GM23338 (cell line): ENCODE measurements around the gene SLC6A12. TPM values are rescaled to one million over a fixed set of nuclear protein-coding genes. Genes with fewer than 3 reads are reported as not detected.

Source experiments
- ATAC-seq: fragments of 200-7000 bp; cut with Tn5 transposase; 3 replicates; pipeline ENCODE4 v1.9.1; 2020
- DNase-seq: peaks from one replicate; pipeline ENCODE4 v3.0.0-alpha.2; 2015; ENCODE audit warnings: low spot score
- H2AFZ ChIP-seq: fragments of 200-600 bp; sonication (generic); 2 replicates; pipeline ENCODE4 v1.8.0; 2016; ENCODE audit warnings: antibody characterized with exemption, mild to moderate bottlenecking, moderate library complexity
- H3F3A ChIP-seq: fragments of 200-600 bp; sonication (generic); replicated peaks from 2 replicates; pipeline ENCODE4 v1.8.0; 2017; ENCODE audit warnings: antibody characterized with exemption, mixed run types, low read depth
- H3K27ac ChIP-seq: fragments of 200-600 bp; sonication (generic); 2 replicates; pipeline ENCODE4 v1.6.1; 2016; ENCODE audit warnings: low read depth
- H3K27me3 ChIP-seq: fragments of 200-600 bp; sonication (generic); 2 replicates; pipeline ENCODE4 v1.8.0; 2016; ENCODE audit warnings: mild to moderate bottlenecking, mixed run types, moderate library complexity; ENCODE audit not compliant: insufficient read depth
- H3K36me3 ChIP-seq: fragments of 200-600 bp; sonication (generic); 2 replicates; pipeline ENCODE4 v1.8.0; 2016; ENCODE audit warnings: mild to moderate bottlenecking; ENCODE audit not compliant: insufficient read depth
- H3K4me1 ChIP-seq: fragments of 200-600 bp; sonication (generic); 2 replicates; pipeline ENCODE4 v1.8.0; 2016; ENCODE audit warnings: mild to moderate bottlenecking, moderate library complexity; ENCODE audit not compliant: insufficient read depth
- H3K4me2 ChIP-seq: fragments of 200-600 bp; sonication (generic); 2 replicates; pipeline ENCODE4 v1.7.1; 2017; ENCODE audit warnings: mixed run types
- H3K4me3 ChIP-seq: fragments of 200-600 bp; sonication (generic); 2 replicates; pipeline ENCODE4 v1.6.1; 2016; ENCODE audit warnings: mixed run types
- H3K79me2 ChIP-seq: fragments of 200-600 bp; sonication (generic); replicated peaks from 2 replicates; pipeline ENCODE4 v1.8.0; 2017; ENCODE audit warnings: mild to moderate bottlenecking; ENCODE audit not compliant: insufficient read depth
- H3K9me2 ChIP-seq: fragments of 200-600 bp; sonication (generic); 2 replicates; pipeline ENCODE4 v1.8.0; 2017; ENCODE audit not compliant: insufficient read depth
- H4K20me1 ChIP-seq: fragments of 200-600 bp; sonication (generic); replicated peaks from 2 replicates; pipeline ENCODE4 v1.8.0; 2017; ENCODE audit warnings: mild to moderate bottlenecking; ENCODE audit not compliant: insufficient read depth
- H3K27ac Mint-ChIP-seq: 2 replicates; pipeline ENCODE4 v1.8.0; 2020; ENCODE audit warnings: inconsistent platforms, mild to moderate bottlenecking, moderate library complexity, mixed read lengths
- H3K27me3 Mint-ChIP-seq: 3 replicates; pipeline ENCODE4 v1.8.0; 2022; ENCODE audit warnings: low read depth, mild to moderate bottlenecking, moderate library complexity, mixed read lengths, inconsistent platforms; ENCODE audit not compliant: insufficient read depth, poor library complexity
- H3K36me3 Mint-ChIP-seq: 3 replicates; pipeline ENCODE4 v1.8.0; 2021; ENCODE audit warnings: low read depth, mild to moderate bottlenecking, inconsistent platforms, moderate library complexity, mixed read lengths
- H3K4me1 Mint-ChIP-seq: 3 replicates; pipeline ENCODE4 v1.8.0; 2020; ENCODE audit warnings: mild to moderate bottlenecking, inconsistent platforms, mixed read lengths
- H3K4me3 Mint-ChIP-seq: 3 replicates; pipeline ENCODE4 v1.8.0; 2021; ENCODE audit warnings: moderate library complexity, mild to moderate bottlenecking, inconsistent platforms, mixed read lengths
- H3K9me3 Mint-ChIP-seq: 3 replicates; pipeline ENCODE4 v1.8.0; 2020; ENCODE audit warnings: moderate library complexity, mild to moderate bottlenecking, inconsistent platforms, mixed read lengths
- CREB1 ChIP-seq: fragments of 250-450 bp; sonication (Bioruptor Pico); IDR thresholded peaks from 2 replicates; pipeline ENCODE4 v1.5.0; 2020; ENCODE audit warnings: low read depth, mild to moderate bottlenecking, moderate library complexity
- CTCF ChIP-seq, 2 experiments: fragments of 200-600 bp in 1 of 2; sonication (generic) in 1 of 2; conservative IDR thresholded peaks; 2 replicates each; pipeline versions ENCODE4 v1.5.1 to v1.6.1; 2016 to 2017; ENCODE audit warnings: antibody characterized with exemption in 2 of 2, low read depth in 2 of 2, mild to moderate bottlenecking in 2 of 2, moderate library complexity in 1 of 2
- ETS1 ChIP-seq: IDR thresholded peaks from 2 replicates; pipeline ENCODE4 v1.6.1; 2016; ENCODE audit warnings: antibody characterized with exemption
- EZH2 ChIP-seq: fragments of 200-600 bp; sonication (generic); IDR thresholded peaks from one replicate; pipeline ENCODE4 v1.8.0; 2017; ENCODE audit warnings: antibody characterized with exemption, mild to moderate bottlenecking, low read depth; ENCODE audit not compliant: unreplicated experiment
- NANOG ChIP-seq: IDR thresholded peaks from 2 replicates; pipeline ENCODE4 v1.6.1; 2016; ENCODE audit warnings: antibody characterized with exemption, borderline replicate concordance
- STAT1 ChIP-seq: IDR thresholded peaks from one replicate; pipeline ENCODE4 v1.6.1; 2016; ENCODE audit warnings: antibody characterized with exemption; ENCODE audit not compliant: unreplicated experiment
- ZNF114 ChIP-seq: fragments of 250-450 bp; sonication (Bioruptor Pico); IDR thresholded peaks from 2 replicates; pipeline ENCODE4 v1.5.0; 2020; ENCODE audit warnings: mild to moderate bottlenecking, moderate library complexity
- ZNF331 ChIP-seq: fragments of 250-450 bp; sonication (Bioruptor Pico); IDR thresholded peaks from 2 replicates; pipeline ENCODE4 v1.5.0; 2020; ENCODE audit warnings: low read depth, mild to moderate bottlenecking, moderate library complexity
- polyA plus RNA-seq: library from polyadenylated mRNA; unstranded; fragments of >200 nt; fragmentation: Nextera tagmentation; extraction: Ambion mirVana; gene quantifications from 2 replicates; pipeline ENCODE4 v1.2.1, GENCODE V29; 2016
- total RNA-seq: library from RNA; depleted of rRNA; stranded (reverse); fragments of >200 nt; shearing (Covaris generic); gene quantifications from 2 replicates; pipeline ENCODE4 v1.2.3, GENCODE V29; 2014

SLC6A12 gene
- total and polyA plus RNA-seq, 2 experiments from 2014 or later = 0.56 TPM; not detected in 1

GRCh38 chr12:174124-174523 is 39.8 kb downstream of the SLC6A12 start (continued):
- TF ChIP-seq CTCF (conservative IDR thresholded peaks at IDR 0.05; ENCODE audit: low read depth in 2 of 2) (no peak), ETS1 (no peak), EZH2 (no peak), ZNF331 (CRISPR knock-in tag) (no peak), STAT1 (no peak), CREB1 (no peak), NANOG (no peak)

GRCh38 chr12:172732-173161 is 41.2 kb downstream of the SLC6A12 start:
- no peak for ATAC-seq
- Mint-ChIP-seq H3K27ac (no peak overlapping the region), H3K27me3 (peaks cover 22% of the 10 kb centered on the region), H3K36me3 (no peaks in the 10 kb centered on the region), H3K9me3 (no peaks in the 10 kb centered on the region), H3K4me3 (no peak overlapping the region), H3K4me1 (peaks cover 56% of the 10 kb centered on the region)
- no peak for TF ChIP-seq ZNF114 (CRISPR knock-in tag)
- TF ChIP-seq CTCF (conservative IDR thresholded peaks at IDR 0.05; ENCODE audit: low read depth in 2 of 2) = no peak
- no peak overlapping the region for H3K27ac ChIP-seq
- H3K27me3 ChIP-seq = no peaks in the 10 kb centered on the region
- no peaks in the 10 kb centered on the region for H3K9me2 ChIP-seq
- H2AFZ ChIP-seq = no peak overlapping the region
- H3K4me1 ChIP-seq = peaks cover 14% of the 10 kb centered on the region; the same call in 1 of the 2 replicates
- H3K4me2 ChIP-seq = no peak overlapping the region
- no peaks in the 10 kb centered on the region for H3K36me3 ChIP-seq
- no peaks in the 10 kb centered on the region for H3F3A ChIP-seq
- no peaks in the 10 kb centered on the region for H4K20me1 ChIP-seq
- H3K4me3 ChIP-seq = no peak overlapping the region
- DNase-seq = no peak
- H3K79me2 ChIP-seq = no peaks in the 10 kb centered on the region
